Gastroesophageal sphincter (tissue), 3 donors: ENCODE measurements around the gene ANKRA2.

Source experiments
- EP300 ChIP-seq: sonication (generic); formaldehyde crosslinking; IDR thresholded peaks from one replicate; pipeline ENCODE4 v1.6.1; 2017; ENCODE audit warnings: antibody characterized with exemption, mild to moderate bottlenecking
- POLR2A ChIP-seq, 2 donors: fragments of 450-650 bp; IDR thresholded peaks; one replicate each; pipeline ENCODE4 v1.6.1; 2017; ENCODE audit warnings: antibody characterized with exemption in 2 of 2, mild to moderate bottlenecking in 2 of 2, moderate library complexity in 1 of 2
- POLR2AphosphoS5 ChIP-seq: sonication (generic); formaldehyde crosslinking; IDR thresholded peaks from one replicate; pipeline ENCODE4 v1.6.1; 2017; ENCODE audit warnings: antibody characterized with exemption
- TF ChIP-seq, protein P1 (sequence below), 4 experiments: fragments of 200-600 bp in 2 of 4; fragments of 450-650 bp in 2 of 4; sonication (generic) in 1 of 4; IDR thresholded peaks; one replicate each; pipeline ENCODE4 v1.5.1; 2017 to 2019; ENCODE audit warnings: antibody characterized with exemption in 4 of 4, mild to moderate bottlenecking in 2 of 4, moderate library complexity in 2 of 4

DNA sequence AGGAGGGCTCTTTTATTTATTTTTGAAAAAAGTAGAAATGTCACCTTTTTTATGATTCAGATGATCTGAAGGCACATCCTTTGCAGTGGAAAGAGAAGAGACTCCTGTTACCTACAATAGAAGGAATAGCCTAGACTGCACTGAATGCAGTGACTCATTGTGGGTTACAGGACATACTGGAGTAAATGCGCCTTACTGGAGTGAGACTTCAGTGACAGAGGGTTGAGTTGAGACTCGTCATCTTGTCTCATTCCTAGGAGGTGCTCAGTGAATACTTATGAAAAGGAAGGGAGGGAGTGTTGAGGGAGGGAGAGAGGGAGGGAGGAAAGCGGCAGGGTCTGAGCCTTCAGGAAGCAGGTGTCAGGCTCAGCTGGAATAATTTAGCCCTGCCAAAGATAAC, 25.2 kb downstream of the ANKRA2 start:
- TF ChIP-seq, protein P1, sequence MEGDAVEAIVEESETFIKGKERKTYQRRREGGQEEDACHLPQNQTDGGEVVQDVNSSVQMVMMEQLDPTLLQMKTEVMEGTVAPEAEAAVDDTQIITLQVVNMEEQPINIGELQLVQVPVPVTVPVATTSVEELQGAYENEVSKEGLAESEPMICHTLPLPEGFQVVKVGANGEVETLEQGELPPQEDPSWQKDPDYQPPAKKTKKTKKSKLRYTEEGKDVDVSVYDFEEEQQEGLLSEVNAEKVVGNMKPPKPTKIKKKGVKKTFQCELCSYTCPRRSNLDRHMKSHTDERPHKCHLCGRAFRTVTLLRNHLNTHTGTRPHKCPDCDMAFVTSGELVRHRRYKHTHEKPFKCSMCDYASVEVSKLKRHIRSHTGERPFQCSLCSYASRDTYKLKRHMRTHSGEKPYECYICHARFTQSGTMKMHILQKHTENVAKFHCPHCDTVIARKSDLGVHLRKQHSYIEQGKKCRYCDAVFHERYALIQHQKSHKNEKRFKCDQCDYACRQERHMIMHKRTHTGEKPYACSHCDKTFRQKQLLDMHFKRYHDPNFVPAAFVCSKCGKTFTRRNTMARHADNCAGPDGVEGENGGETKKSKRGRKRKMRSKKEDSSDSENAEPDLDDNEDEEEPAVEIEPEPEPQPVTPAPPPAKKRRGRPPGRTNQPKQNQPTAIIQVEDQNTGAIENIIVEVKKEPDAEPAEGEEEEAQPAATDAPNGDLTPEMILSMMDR (IDR thresholded peaks at IDR 0.05): no peak
- TF ChIP-seq POLR2A (IDR thresholded peaks at IDR 0.05): no peak
- TF ChIP-seq EP300: no peak
- no peak for TF ChIP-seq POLR2AphosphoS5
